ENCODE results near the gene TMEM163. TPM values are rescaled to one million over a fixed set of nuclear protein-coding genes. Genes with fewer than 3 reads are reported as not detected.
"Not testable (repeated sequence)": the region's sequence is repeated elsewhere in the genome, so short reads cannot be mapped to it uniquely, and the experiment has no call there.

TMEM163 gene
- polyA plus RNA-seq, 1 donor = 0.39 TPM

DNA sequence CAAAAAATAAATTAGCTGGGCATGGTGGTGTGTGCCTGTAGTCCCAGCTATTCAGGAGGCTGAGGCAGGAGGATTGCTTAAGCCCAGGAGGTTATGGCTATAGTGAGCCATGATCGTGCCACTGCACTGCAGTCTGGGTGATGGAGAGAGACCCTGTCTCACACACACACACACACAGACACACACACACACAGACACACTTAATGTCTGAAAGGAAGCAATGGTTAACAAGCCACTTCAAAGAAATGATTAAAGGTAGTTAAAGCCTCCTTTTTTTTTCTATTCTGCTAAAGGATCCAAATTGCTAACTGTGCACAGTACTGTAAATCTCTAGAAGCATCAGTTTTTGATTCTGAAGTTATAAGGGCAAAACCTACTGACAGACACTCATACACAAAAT lies 211.1 kb downstream of the TMEM163 start:
- H3K27me3 ChIP-seq (ENCODE audit: control insufficient read depth, insufficient read depth, low read length) = peaks cover 3% of the 10 kb centered on the region
- no peaks in the 10 kb centered on the region for H3K36me3 ChIP-seq (ENCODE audit: control insufficient read depth, insufficient read depth, low read length)
- H3K4me1 ChIP-seq (ENCODE audit: control insufficient read depth, insufficient read depth, low read length) = no peaks in the 10 kb centered on the region
- H3K27ac ChIP-seq (ENCODE audit: low read length) = no peak overlapping the region
- no peaks in the 10 kb centered on the region for H3K9me3 ChIP-seq (ENCODE audit: control insufficient read depth, low read depth, low read length)
- no CpG with 5 or more reads among the region's 1 CpG for WGBS (ENCODE audit: insufficient coverage, low lambda C conversion rate)
- no peak overlapping the region for H3K4me3 ChIP-seq (ENCODE audit: low read length)
- DNase-seq = no peak

DNA sequence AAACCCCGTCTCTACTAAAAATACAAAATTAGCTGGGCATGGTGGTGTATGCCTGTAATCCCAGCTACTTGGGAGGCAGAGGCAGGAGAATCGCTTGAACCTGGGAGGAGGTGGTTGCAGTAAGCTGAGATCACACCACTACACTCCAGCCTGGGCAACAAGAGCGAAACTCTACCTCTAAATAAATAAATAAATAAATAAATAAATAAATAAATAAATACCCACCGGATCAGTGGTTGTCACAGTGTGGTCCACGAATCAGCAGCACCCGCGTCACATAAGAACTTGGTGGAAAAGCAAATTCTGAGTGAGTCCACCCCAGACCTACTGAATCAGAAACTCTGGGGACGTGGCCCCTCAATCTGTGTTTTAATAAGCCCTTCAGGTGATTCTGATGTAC lies 211.6 kb downstream of the TMEM163 start:
- not testable (repeated sequence) for H3K9me3 ChIP-seq (ENCODE audit: control insufficient read depth, low read depth, low read length); H3K4me1 ChIP-seq (ENCODE audit: control insufficient read depth, insufficient read depth, low read length); H3K4me3 ChIP-seq (ENCODE audit: low read length); H3K36me3 ChIP-seq (ENCODE audit: control insufficient read depth, insufficient read depth, low read length); H3K27ac ChIP-seq (ENCODE audit: low read length); DNase-seq; H3K27me3 ChIP-seq (ENCODE audit: control insufficient read depth, insufficient read depth, low read length)
- WGBS (ENCODE audit: insufficient coverage, low lambda C conversion rate) = no CpG with 5 or more reads among the region's 8 CpGs

DNA sequence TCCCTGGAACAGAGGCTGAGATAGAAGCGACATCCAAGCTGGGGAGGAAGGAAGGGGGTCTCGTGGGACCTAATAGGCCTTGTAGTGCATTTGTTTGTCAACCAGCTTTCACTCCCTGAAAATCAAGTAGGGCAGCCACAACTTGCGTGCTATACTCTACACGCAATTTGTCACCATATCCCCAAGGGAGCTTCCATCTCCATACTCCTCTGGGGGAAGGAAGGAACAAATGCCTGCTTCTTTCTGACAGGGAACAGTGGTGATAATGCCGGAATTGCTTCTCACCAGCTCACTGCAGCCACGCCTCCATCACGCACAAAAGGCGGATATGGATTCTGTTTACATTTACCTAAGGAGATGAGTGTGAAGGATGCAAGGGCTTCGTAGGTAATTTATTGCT lies 213.4 kb downstream of the TMEM163 start:
- Histone ChIP-seq H3K27ac (ENCODE audit: low read length) (no peak overlapping the region), H3K36me3 (ENCODE audit: control insufficient read depth, insufficient read depth, low read length) (no peaks in the 10 kb centered on the region), H3K4me3 (ENCODE audit: low read length) (no peak overlapping the region), H3K27me3 (ENCODE audit: control insufficient read depth, insufficient read depth, low read length) (peaks cover 7% of the 10 kb centered on the region), H3K4me1 (ENCODE audit: control insufficient read depth, insufficient read depth, low read length) (no peaks in the 10 kb centered on the region), H3K9me3 (ENCODE audit: control insufficient read depth, low read depth, low read length) (no peaks in the 10 kb centered on the region)
- no peak for DNase-seq
- no CpG with 5 or more reads among the region's 9 CpGs for WGBS (ENCODE audit: insufficient coverage, low lambda C conversion rate)

DNA sequence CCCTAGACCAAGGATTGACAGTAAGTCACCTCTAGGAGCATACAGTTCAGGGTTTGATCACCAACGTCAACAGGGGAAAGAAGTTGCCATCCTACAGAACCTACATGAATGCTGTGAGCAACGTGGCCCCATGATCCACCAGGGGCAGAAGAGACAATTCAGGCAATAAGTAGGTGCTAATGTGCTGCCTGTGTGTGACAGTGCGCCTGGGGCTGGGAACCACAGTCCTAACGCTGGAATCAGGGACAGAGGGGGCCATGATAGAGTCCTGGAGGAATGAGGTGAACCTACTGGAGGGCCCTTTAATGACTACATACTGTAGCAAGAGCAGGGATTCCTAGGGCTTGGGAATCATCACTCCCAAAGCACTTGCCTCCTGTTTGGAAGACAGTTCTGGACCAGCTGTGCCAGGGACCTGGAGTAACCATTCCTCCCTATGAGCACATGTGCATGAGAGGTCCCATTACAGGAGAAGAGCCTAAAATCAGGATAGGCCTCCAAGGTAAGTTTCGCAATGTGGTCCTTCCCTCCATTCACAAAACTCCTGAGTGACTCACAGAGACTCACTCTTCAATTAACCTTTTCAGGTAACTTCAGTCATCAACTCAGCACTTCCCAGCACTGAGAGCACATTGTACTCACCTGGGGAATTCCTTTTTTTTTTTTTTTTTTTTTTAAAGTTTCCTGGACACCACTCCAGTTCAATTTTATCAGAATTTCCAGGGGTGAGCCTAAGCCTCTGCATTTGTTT lies 214.0 kb downstream of the TMEM163 start:
- DNase-seq = no peak
- Histone ChIP-seq H3K36me3 (ENCODE audit: control insufficient read depth, insufficient read depth, low read length) (no peaks in the 10 kb centered on the region), H3K4me3 (ENCODE audit: low read length) (no peak overlapping the region), H3K27me3 (ENCODE audit: control insufficient read depth, insufficient read depth, low read length) (peaks cover 7% of the 10 kb centered on the region), H3K27ac (ENCODE audit: low read length) (no peak overlapping the region), H3K9me3 (ENCODE audit: control insufficient read depth, low read depth, low read length) (no peaks in the 10 kb centered on the region), H3K4me1 (ENCODE audit: control insufficient read depth, insufficient read depth, low read length) (no peaks in the 10 kb centered on the region)
- WGBS (ENCODE audit: insufficient coverage, low lambda C conversion rate) = no CpG with 5 or more reads among the region's 5 CpGs

DNA sequence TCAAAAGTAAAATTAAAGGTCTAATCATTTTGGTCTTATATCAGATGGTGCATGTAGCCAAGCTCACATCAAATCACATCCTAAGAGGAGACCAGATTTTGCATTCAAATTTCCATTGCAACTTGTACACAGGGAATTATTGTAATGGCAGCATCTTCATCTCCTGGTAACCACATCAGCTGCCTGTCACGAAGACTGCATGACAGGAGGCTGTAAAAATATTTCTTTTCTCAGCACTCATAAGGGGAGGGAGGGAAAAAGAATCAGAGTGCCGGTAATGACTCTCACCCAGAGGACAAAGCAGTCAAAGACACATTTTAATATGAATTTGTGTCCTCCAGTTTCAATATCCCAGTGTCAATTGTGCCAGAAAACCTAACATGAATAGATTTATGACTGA lies 216.7 kb downstream of the TMEM163 start:
- H3K9me3 ChIP-seq (ENCODE audit: control insufficient read depth, low read depth, low read length) = no peaks in the 10 kb centered on the region
- H3K4me1 ChIP-seq (ENCODE audit: control insufficient read depth, insufficient read depth, low read length) = no peaks in the 10 kb centered on the region
- no CpG with 5 or more reads among the region's 2 CpGs for WGBS (ENCODE audit: insufficient coverage, low lambda C conversion rate)
- H3K27ac ChIP-seq (ENCODE audit: low read length) = no peak overlapping the region
- H3K4me3 ChIP-seq (ENCODE audit: low read length) = no peak overlapping the region
- H3K36me3 ChIP-seq (ENCODE audit: control insufficient read depth, insufficient read depth, low read length) = no peaks in the 10 kb centered on the region
- DNase-seq = no peak
- peaks cover 7% of the 10 kb centered on the region for H3K27me3 ChIP-seq (ENCODE audit: control insufficient read depth, insufficient read depth, low read length)

DNA sequence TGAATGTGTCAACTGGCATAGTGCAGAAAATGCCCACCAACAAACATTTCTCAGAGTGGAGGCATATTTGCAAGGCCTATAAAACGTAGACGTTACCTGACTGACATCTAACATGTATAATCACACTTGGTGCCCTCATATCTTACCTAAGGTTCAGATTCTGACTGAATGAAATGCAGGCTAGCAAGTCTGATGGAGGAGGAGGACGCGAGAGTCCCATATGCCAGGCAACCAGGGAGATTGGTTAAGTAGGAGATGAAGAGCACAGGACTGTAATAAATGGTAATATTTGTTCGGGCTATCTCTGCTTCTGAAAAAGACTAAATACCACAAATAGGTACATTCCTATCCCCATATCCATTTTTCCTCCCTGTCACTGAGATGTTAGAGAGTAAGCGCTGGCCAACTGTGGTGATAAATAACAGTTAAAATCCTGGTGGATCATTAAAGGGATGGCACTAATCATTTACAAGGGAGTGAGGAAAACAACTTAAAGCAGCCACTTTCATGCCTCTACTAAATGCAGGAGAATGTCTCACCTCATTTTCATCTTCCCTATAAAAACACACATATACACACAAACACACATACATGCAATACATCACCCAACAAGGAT lies 217.2 kb downstream of the TMEM163 start:
- WGBS (ENCODE audit: insufficient coverage, low lambda C conversion rate) = 86% methylated on average over 2 of the region's 6 CpGs
- H3K27me3 ChIP-seq (ENCODE audit: control insufficient read depth, insufficient read depth, low read length) = peaks cover 7% of the 10 kb centered on the region
- no peak overlapping the region for H3K4me3 ChIP-seq (ENCODE audit: low read length)
- no peaks in the 10 kb centered on the region for H3K4me1 ChIP-seq (ENCODE audit: control insufficient read depth, insufficient read depth, low read length)
- no peak for DNase-seq
- no peaks in the 10 kb centered on the region for H3K9me3 ChIP-seq (ENCODE audit: control insufficient read depth, low read depth, low read length)
- no peaks in the 10 kb centered on the region for H3K36me3 ChIP-seq (ENCODE audit: control insufficient read depth, insufficient read depth, low read length)
- H3K27ac ChIP-seq (ENCODE audit: low read length) = no peak overlapping the region

DNA sequence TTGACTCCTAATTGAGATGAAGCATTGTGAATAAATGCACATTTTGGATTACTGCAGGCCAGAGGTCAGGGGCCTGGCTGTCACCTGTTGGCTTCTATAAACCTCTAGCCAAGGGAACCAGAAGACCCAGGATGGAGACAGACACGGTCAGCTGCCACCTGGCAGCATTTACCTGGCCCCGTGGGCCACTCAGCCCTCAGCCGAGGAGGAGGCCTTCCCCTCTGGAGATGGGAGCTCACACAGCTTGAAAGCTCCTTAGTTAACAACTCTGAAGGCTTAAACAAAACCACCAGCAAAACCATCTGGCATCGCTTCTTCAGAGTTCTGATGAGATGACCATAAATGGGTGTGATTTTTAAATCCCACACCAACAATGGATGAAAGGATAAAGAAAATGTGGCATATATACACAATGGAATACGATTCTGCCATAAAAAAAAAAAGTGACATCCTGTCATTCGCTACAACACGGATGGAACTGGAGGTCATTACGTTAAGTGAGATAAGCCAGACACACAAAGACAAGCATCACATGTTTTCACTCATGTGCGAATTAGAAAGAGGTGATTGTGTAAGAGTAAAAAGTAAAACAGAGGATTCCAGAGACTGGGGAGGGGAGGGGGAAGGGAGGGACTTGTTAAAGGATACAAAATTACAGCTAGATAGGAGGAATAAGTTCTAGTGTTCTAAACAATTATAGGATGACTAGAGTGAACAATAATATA lies 218.4 kb downstream of the TMEM163 start:
- no peaks in the 10 kb centered on the region for H3K4me1 ChIP-seq (ENCODE audit: control insufficient read depth, insufficient read depth, low read length)
- H3K27me3 ChIP-seq (ENCODE audit: control insufficient read depth, insufficient read depth, low read length) = peaks cover 7% of the 10 kb centered on the region
- no peak overlapping the region for H3K27ac ChIP-seq (ENCODE audit: low read length)
- 49% methylated on average over 4 of the region's 9 CpGs for WGBS (ENCODE audit: insufficient coverage, low lambda C conversion rate)
- no peaks in the 10 kb centered on the region for H3K36me3 ChIP-seq (ENCODE audit: control insufficient read depth, insufficient read depth, low read length)
- H3K9me3 ChIP-seq (ENCODE audit: control insufficient read depth, low read depth, low read length) = no peaks in the 10 kb centered on the region
- H3K4me3 ChIP-seq (ENCODE audit: low read length) = no peak overlapping the region
- no peak for DNase-seq

DNA sequence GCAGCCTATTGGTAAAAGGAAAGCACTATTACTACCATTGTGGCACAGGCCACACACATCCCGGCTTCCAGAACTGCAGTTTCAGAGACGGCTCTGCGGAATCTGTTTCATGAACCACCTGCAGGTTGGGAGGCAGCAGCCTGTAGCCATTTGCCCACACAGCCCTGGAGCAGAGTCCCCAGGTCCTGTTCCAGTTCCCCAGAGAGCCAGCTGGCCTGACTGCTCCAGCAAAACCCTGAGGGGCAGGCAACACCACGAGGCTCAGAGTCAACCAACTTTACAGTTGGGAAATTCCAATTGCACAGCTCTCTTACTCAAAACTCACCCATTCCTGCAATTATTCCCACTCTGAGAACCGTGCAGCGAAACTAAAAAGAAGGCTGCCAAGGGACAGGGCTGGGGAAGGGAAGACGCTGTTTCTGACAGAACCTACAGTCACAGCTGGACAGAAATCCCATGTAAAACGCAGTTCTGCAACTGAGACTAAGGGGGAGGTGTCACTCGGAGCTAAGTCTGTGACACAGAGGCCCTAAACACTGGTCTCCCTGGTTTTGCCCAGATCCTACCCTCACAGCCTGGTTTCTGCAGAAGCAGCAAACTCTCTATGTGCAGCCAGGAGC lies 219.4 kb downstream of the TMEM163 start:
- Histone ChIP-seq H3K9me3 (ENCODE audit: control insufficient read depth, low read depth, low read length) (no peaks in the 10 kb centered on the region), H3K4me1 (ENCODE audit: control insufficient read depth, insufficient read depth, low read length) (no peaks in the 10 kb centered on the region), H3K36me3 (ENCODE audit: control insufficient read depth, insufficient read depth, low read length) (no peaks in the 10 kb centered on the region), H3K4me3 (ENCODE audit: low read length) (no peak overlapping the region), H3K27me3 (ENCODE audit: control insufficient read depth, insufficient read depth, low read length) (peaks cover 7% of the 10 kb centered on the region), H3K27ac (ENCODE audit: low read length) (no peak overlapping the region)
- no peak for DNase-seq
- WGBS (ENCODE audit: insufficient coverage, low lambda C conversion rate) = no CpG with 5 or more reads among the region's 9 CpGs

DNA sequence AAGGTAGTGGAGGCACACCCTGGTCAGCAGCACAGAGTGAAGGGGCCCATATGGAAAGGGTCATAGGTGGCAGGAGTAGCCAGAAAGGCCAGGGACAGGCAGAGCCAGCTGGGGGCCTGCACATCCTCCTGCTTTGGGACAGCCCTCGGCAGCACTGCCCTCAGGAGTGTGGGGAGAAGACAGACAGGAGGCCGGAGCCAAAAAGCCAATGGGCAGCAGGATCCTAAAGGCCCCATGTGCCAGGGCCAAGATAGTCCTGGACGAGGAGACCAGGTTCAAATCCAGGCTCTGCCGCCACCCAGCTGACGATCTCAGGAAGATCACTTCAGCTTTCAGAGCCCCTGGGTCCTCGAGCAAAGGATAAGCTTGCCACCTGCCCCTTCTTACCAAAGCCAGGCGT lies 220.1 kb downstream of the TMEM163 start:
- no CpG with 5 or more reads among the region's 7 CpGs for WGBS (ENCODE audit: insufficient coverage, low lambda C conversion rate)
- Histone ChIP-seq H3K9me3 (ENCODE audit: control insufficient read depth, low read depth, low read length) (no peaks in the 10 kb centered on the region), H3K27ac (ENCODE audit: low read length) (no peak overlapping the region), H3K4me3 (ENCODE audit: low read length) (no peak overlapping the region), H3K27me3 (ENCODE audit: control insufficient read depth, insufficient read depth, low read length) (peaks cover 3% of the 10 kb centered on the region), H3K4me1 (ENCODE audit: control insufficient read depth, insufficient read depth, low read length) (no peaks in the 10 kb centered on the region), H3K36me3 (ENCODE audit: control insufficient read depth, insufficient read depth, low read length) (no peaks in the 10 kb centered on the region)
- DNase-seq = no peak

DNA sequence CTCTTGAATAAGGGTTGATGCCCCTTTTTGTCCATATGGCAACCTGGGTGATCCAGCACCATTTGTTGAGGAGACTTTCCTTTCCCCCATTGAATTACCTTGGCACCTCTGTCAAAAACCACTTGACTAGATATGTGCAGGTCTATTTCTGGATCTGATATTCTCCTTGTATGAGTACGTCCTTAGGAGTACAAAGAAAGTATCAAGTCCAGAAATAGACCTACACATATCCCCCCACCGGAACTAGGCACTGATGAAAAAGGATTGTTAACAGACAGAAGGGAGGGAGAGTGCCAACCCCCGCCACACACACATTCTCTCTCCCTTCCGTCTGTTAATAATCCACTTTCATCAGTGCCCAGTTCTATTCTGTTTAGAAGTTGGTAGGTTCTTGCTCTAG lies 225.0 kb downstream of the TMEM163 start:
- H3K27me3 ChIP-seq (ENCODE audit: control insufficient read depth, insufficient read depth, low read length) = peaks cover 9% of the 10 kb centered on the region
- H3K4me1 ChIP-seq (ENCODE audit: control insufficient read depth, insufficient read depth, low read length) = no peaks in the 10 kb centered on the region
- no peak overlapping the region for H3K4me3 ChIP-seq (ENCODE audit: low read length)
- H3K9me3 ChIP-seq (ENCODE audit: control insufficient read depth, low read depth, low read length) = no peaks in the 10 kb centered on the region
- no peak overlapping the region for H3K27ac ChIP-seq (ENCODE audit: low read length)
- no peak for DNase-seq
- no peaks in the 10 kb centered on the region for H3K36me3 ChIP-seq (ENCODE audit: control insufficient read depth, insufficient read depth, low read length)
- WGBS (ENCODE audit: insufficient coverage, low lambda C conversion rate) = 71% methylated on average over 1 of the region's 4 CpGs
